GM23338 (cell line): ENCODE data around the gene BRCA1. TPM values are rescaled to one million over a fixed set of nuclear protein-coding genes. Genes with fewer than 3 reads are reported as not detected.

Experiments
- ATAC-seq: fragments of 200-7000 bp; cut with Tn5 transposase; 3 replicates; pipeline ENCODE4 v1.9.1; 2020
- DNase-seq: peaks from one replicate; pipeline ENCODE4 v3.0.0-alpha.2; 2015; ENCODE audit warnings: low spot score
- H2AFZ ChIP-seq: fragments of 200-600 bp; sonication (generic); 2 replicates; pipeline ENCODE4 v1.8.0; 2016; ENCODE audit warnings: antibody characterized with exemption, mild to moderate bottlenecking, moderate library complexity
- H3F3A ChIP-seq: fragments of 200-600 bp; sonication (generic); replicated peaks from 2 replicates; pipeline ENCODE4 v1.8.0; 2017; ENCODE audit warnings: antibody characterized with exemption, mixed run types, low read depth
- H3K27ac ChIP-seq: fragments of 200-600 bp; sonication (generic); 2 replicates; pipeline ENCODE4 v1.6.1; 2016; ENCODE audit warnings: low read depth
- H3K27me3 ChIP-seq: fragments of 200-600 bp; sonication (generic); 2 replicates; pipeline ENCODE4 v1.8.0; 2016; ENCODE audit warnings: mild to moderate bottlenecking, mixed run types, moderate library complexity; ENCODE audit not compliant: insufficient read depth
- H3K36me3 ChIP-seq: fragments of 200-600 bp; sonication (generic); 2 replicates; pipeline ENCODE4 v1.8.0; 2016; ENCODE audit warnings: mild to moderate bottlenecking; ENCODE audit not compliant: insufficient read depth
- H3K4me1 ChIP-seq: fragments of 200-600 bp; sonication (generic); 2 replicates; pipeline ENCODE4 v1.8.0; 2016; ENCODE audit warnings: mild to moderate bottlenecking, moderate library complexity; ENCODE audit not compliant: insufficient read depth
- H3K4me2 ChIP-seq: fragments of 200-600 bp; sonication (generic); 2 replicates; pipeline ENCODE4 v1.7.1; 2017; ENCODE audit warnings: mixed run types
- H3K4me3 ChIP-seq: fragments of 200-600 bp; sonication (generic); 2 replicates; pipeline ENCODE4 v1.6.1; 2016; ENCODE audit warnings: mixed run types
- H3K79me2 ChIP-seq: fragments of 200-600 bp; sonication (generic); replicated peaks from 2 replicates; pipeline ENCODE4 v1.8.0; 2017; ENCODE audit warnings: mild to moderate bottlenecking; ENCODE audit not compliant: insufficient read depth
- H3K9me2 ChIP-seq: fragments of 200-600 bp; sonication (generic); 2 replicates; pipeline ENCODE4 v1.8.0; 2017; ENCODE audit not compliant: insufficient read depth
- H4K20me1 ChIP-seq: fragments of 200-600 bp; sonication (generic); replicated peaks from 2 replicates; pipeline ENCODE4 v1.8.0; 2017; ENCODE audit warnings: mild to moderate bottlenecking; ENCODE audit not compliant: insufficient read depth
- H3K27ac Mint-ChIP-seq: 2 replicates; pipeline ENCODE4 v1.8.0; 2020; ENCODE audit warnings: inconsistent platforms, mild to moderate bottlenecking, moderate library complexity, mixed read lengths
- H3K27me3 Mint-ChIP-seq: 3 replicates; pipeline ENCODE4 v1.8.0; 2022; ENCODE audit warnings: low read depth, mild to moderate bottlenecking, moderate library complexity, mixed read lengths, inconsistent platforms; ENCODE audit not compliant: insufficient read depth, poor library complexity
- H3K36me3 Mint-ChIP-seq: 3 replicates; pipeline ENCODE4 v1.8.0; 2021; ENCODE audit warnings: low read depth, mild to moderate bottlenecking, inconsistent platforms, moderate library complexity, mixed read lengths
- H3K4me1 Mint-ChIP-seq: 3 replicates; pipeline ENCODE4 v1.8.0; 2020; ENCODE audit warnings: mild to moderate bottlenecking, inconsistent platforms, mixed read lengths
- H3K4me3 Mint-ChIP-seq: 3 replicates; pipeline ENCODE4 v1.8.0; 2021; ENCODE audit warnings: moderate library complexity, mild to moderate bottlenecking, inconsistent platforms, mixed read lengths
- H3K9me3 Mint-ChIP-seq: 3 replicates; pipeline ENCODE4 v1.8.0; 2020; ENCODE audit warnings: moderate library complexity, mild to moderate bottlenecking, inconsistent platforms, mixed read lengths
- CTCF ChIP-seq, 2 experiments: fragments of 200-600 bp in 1 of 2; sonication (generic) in 1 of 2; conservative IDR thresholded peaks; 2 replicates each; pipeline versions ENCODE4 v1.5.1 to v1.6.1; 2016 to 2017; ENCODE audit warnings: antibody characterized with exemption in 2 of 2, low read depth in 2 of 2, mild to moderate bottlenecking in 2 of 2, moderate library complexity in 1 of 2
- ETS1 ChIP-seq: IDR thresholded peaks from 2 replicates; pipeline ENCODE4 v1.6.1; 2016; ENCODE audit warnings: antibody characterized with exemption
- JUNB ChIP-seq: IDR thresholded peaks from one replicate; pipeline ENCODE4 v1.6.1; 2016; ENCODE audit warnings: antibody characterized with exemption; ENCODE audit not compliant: unreplicated experiment
- NANOG ChIP-seq: IDR thresholded peaks from 2 replicates; pipeline ENCODE4 v1.6.1; 2016; ENCODE audit warnings: antibody characterized with exemption, borderline replicate concordance
- POLR2AphosphoS5 ChIP-seq: IDR thresholded peaks from 2 replicates; pipeline ENCODE4 v1.6.1; 2016; ENCODE audit warnings: antibody characterized with exemption, low read depth
- REST ChIP-seq: IDR thresholded peaks from one replicate; pipeline ENCODE4 v1.6.1; 2018; ENCODE audit warnings: antibody characterized with exemption; ENCODE audit not compliant: unreplicated experiment
- STAT1 ChIP-seq: IDR thresholded peaks from one replicate; pipeline ENCODE4 v1.6.1; 2016; ENCODE audit warnings: antibody characterized with exemption; ENCODE audit not compliant: unreplicated experiment
- polyA plus RNA-seq: library from polyadenylated mRNA; unstranded; fragments of >200 nt; fragmentation: Nextera tagmentation; extraction: Ambion mirVana; gene quantifications from 2 replicates; pipeline ENCODE4 v1.2.1, GENCODE V29; 2016
- total RNA-seq: library from RNA; depleted of rRNA; stranded (reverse); fragments of >200 nt; shearing (Covaris generic); gene quantifications from 2 replicates; pipeline ENCODE4 v1.2.3, GENCODE V29; 2014

Gene BRCA1
- total and polyA plus RNA-seq, 2 experiments from 2014 or later: 43.2 to 45.9 TPM

- H3K4me3 ChIP-seq: peak overlapping the region; percentile 47
- peaks cover 53% of the 10 kb centered on the region for H3K4me1 ChIP-seq
Observed at GRCh38 chr17:43033948-43034881, 90.9 kb downstream of the BRCA1 start.

GRCh38 chr17:43031666-43032065 is 93.5 kb downstream of the BRCA1 start:
- peaks cover 60% of the 10 kb centered on the region for H3K4me1 ChIP-seq
- H3K27ac ChIP-seq: no peak overlapping the region; the same call in 1 of the 2 replicates
- no peaks in the 10 kb centered on the region for H3K36me3 ChIP-seq
- no peaks in the 10 kb centered on the region for H3K9me2 ChIP-seq
- H2AFZ ChIP-seq: no peak overlapping the region
- Mint-ChIP-seq H3K4me1 (peaks cover 67% of the 10 kb centered on the region), H3K9me3 (no peaks in the 10 kb centered on the region), H3K27me3 (peaks cover 30% of the 10 kb centered on the region), H3K36me3 (peaks cover 21% of the 10 kb centered on the region), H3K27ac (0 out of 2 replicates have a peak overlapping the region, but pooled peaks have one; percentile 31), H3K4me3 (no peak overlapping the region)
- no peaks in the 10 kb centered on the region for H4K20me1 ChIP-seq
- no peak for DNase-seq
- no peak overlapping the region for H3K4me3 ChIP-seq
- H3F3A ChIP-seq: peaks cover 18% of the 10 kb centered on the region
- H3K79me2 ChIP-seq: 0 out of 2 replicates have a peak, but pooled peaks cover 4% of the 10 kb centered on the region
- H3K27me3 ChIP-seq: no peaks in the 10 kb centered on the region
- TF ChIP-seq POLR2AphosphoS5 (no peak), REST (no peak), CTCF (conservative IDR thresholded peaks at IDR 0.05; ENCODE audit: low read depth in 2 of 2) (no peak), JUNB (no peak)
- peak overlapping the region; percentile 66; the same call in 1 of the 2 replicates for H3K4me2 ChIP-seq
- ATAC-seq: no peak

More at GRCh38 chr17:43033948-43034881, 90.9 kb downstream of the BRCA1 start:
- H3K4me3 Mint-ChIP-seq: peak overlapping the region; percentile 61
- no peaks in the 10 kb centered on the region for H3K9me3 Mint-ChIP-seq
- DNase-seq: peak; percentile 73
- H3K79me2 ChIP-seq: no peaks in the 10 kb centered on the region
- peak overlapping the region; percentile 84; the same call in 1 of the 2 replicates for H3K27ac ChIP-seq
- TF ChIP-seq STAT1: no peak
- TF ChIP-seq ETS1: no peak
- no peak for TF ChIP-seq NANOG
- peak overlapping the region; percentile 93 for H3K27ac Mint-ChIP-seq
- H3K36me3 Mint-ChIP-seq: peaks cover 7% of the 10 kb centered on the region
- H4K20me1 ChIP-seq: no peaks in the 10 kb centered on the region
- no peaks in the 10 kb centered on the region for H3K9me2 ChIP-seq
- peaks cover 51% of the 10 kb centered on the region for H3K4me1 Mint-ChIP-seq
- no peaks in the 10 kb centered on the region for H3K27me3 ChIP-seq
- peak overlapping the region; percentile 85; the same call in 1 of the 2 replicates for H2AFZ ChIP-seq
- H3K4me2 ChIP-seq: peak overlapping the region; percentile 73
- H3F3A ChIP-seq: peaks cover 18% of the 10 kb centered on the region
- ATAC-seq: peak; percentile 37
- H3K36me3 ChIP-seq: no peaks in the 10 kb centered on the region
- peaks cover 21% of the 10 kb centered on the region for H3K27me3 Mint-ChIP-seq
